ENCODE data around the gene HMCN2.

DNA sequence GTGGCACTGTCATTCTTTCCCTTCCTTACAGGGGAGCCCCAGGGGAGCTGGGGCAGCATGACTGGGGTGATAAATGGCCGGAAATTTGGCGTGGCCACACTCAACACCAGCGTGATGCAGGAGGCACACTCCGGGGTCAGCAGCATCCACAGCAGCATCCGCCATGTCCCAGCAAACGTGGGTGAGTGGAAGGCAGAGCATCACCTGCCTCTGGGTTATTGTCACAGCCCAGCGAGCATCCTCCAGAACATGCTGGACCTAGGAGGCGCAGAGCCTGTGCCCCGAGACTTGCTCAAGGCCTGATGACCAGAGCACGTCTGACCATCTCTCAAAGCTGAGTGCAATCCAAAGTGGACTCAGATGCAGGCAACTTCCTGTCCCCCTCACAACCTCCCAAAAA, 157.0 kb downstream of the HMCN2 start:
- TF ChIP-seq, protein P1, sequence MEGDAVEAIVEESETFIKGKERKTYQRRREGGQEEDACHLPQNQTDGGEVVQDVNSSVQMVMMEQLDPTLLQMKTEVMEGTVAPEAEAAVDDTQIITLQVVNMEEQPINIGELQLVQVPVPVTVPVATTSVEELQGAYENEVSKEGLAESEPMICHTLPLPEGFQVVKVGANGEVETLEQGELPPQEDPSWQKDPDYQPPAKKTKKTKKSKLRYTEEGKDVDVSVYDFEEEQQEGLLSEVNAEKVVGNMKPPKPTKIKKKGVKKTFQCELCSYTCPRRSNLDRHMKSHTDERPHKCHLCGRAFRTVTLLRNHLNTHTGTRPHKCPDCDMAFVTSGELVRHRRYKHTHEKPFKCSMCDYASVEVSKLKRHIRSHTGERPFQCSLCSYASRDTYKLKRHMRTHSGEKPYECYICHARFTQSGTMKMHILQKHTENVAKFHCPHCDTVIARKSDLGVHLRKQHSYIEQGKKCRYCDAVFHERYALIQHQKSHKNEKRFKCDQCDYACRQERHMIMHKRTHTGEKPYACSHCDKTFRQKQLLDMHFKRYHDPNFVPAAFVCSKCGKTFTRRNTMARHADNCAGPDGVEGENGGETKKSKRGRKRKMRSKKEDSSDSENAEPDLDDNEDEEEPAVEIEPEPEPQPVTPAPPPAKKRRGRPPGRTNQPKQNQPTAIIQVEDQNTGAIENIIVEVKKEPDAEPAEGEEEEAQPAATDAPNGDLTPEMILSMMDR (IDR thresholded peaks at IDR 0.05): no peak
- no peak for TF ChIP-seq POLR2A (IDR thresholded peaks at IDR 0.05)
